AG09309 (cell line): Measurements from ENCODE around the gene SLC4A4.
"Not testable (repeated sequence)": the region's sequence is repeated elsewhere in the genome, so short reads cannot be mapped to it uniquely, and the experiment has no call there.

Experiments used
- DNase-seq: peaks from one replicate; pipeline ENCODE4 v3.0.0-alpha.2; 2010; ENCODE audit warnings: low read depth
- H3K4me3 ChIP-seq: 2 replicates; pipeline ENCODE4 v1.5.1; 2011; ENCODE audit warnings: mild to moderate bottlenecking, low read depth, low read length, moderate library complexity; ENCODE audit not compliant: control insufficient read depth
- TF ChIP-seq, protein P1 (sequence below): IDR thresholded peaks from 2 replicates; pipeline ENCODE4 v1.5.1; 2011; ENCODE audit warnings: mild to moderate bottlenecking, low read depth, low read length, inconsistent platforms; ENCODE audit not compliant: insufficient read depth, control insufficient read depth; ENCODE audit errors: missing control alignments

SLC4A4 gene

DNA sequence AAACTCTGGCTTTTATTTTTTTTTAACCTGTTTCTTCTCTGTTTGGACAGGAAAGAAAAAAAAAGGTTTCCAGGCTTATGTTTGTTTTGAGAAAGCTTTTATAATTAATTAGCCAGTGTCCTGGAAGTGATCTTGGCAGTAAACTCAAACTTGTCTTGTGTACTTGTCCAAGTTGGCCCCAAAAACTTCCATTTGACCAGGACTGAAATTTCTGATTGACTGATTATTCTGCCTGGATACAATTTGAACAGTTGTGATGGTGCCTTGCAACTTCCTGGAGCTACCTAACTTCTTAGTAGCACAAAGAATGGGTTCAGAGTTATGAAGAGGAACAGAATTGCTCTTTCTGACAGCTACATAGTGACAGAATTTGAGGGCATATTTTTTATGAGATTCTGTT is 62.0 kb downstream of the SLC4A4 start:
- H3K4me3 ChIP-seq: no peak overlapping the region
- DNase-seq: no peak
- TF ChIP-seq, protein P1, sequence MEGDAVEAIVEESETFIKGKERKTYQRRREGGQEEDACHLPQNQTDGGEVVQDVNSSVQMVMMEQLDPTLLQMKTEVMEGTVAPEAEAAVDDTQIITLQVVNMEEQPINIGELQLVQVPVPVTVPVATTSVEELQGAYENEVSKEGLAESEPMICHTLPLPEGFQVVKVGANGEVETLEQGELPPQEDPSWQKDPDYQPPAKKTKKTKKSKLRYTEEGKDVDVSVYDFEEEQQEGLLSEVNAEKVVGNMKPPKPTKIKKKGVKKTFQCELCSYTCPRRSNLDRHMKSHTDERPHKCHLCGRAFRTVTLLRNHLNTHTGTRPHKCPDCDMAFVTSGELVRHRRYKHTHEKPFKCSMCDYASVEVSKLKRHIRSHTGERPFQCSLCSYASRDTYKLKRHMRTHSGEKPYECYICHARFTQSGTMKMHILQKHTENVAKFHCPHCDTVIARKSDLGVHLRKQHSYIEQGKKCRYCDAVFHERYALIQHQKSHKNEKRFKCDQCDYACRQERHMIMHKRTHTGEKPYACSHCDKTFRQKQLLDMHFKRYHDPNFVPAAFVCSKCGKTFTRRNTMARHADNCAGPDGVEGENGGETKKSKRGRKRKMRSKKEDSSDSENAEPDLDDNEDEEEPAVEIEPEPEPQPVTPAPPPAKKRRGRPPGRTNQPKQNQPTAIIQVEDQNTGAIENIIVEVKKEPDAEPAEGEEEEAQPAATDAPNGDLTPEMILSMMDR: no peak

DNA sequence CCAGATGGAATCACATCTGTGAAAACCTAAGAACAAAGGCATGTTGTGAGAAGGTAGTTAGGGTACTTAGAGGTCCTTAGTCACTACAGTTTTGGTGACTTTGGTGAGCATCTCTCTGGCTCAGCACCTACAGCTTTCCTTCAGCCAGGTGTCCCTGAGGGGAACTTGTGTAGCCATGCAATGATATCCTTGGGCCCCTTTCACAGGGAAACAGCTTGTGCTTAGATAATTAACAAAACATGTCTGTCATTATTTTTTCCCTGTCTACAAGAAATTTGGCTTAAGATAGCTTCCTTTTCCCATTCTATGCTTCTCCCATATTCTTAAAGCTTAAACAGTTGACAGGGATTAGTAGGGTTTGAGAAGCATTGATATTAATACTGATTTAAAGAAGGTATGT is 63.8 kb downstream of the SLC4A4 start:
- TF ChIP-seq, protein P1: no peak
- H3K4me3 ChIP-seq: no peak overlapping the region
- no peak for DNase-seq

DNA sequence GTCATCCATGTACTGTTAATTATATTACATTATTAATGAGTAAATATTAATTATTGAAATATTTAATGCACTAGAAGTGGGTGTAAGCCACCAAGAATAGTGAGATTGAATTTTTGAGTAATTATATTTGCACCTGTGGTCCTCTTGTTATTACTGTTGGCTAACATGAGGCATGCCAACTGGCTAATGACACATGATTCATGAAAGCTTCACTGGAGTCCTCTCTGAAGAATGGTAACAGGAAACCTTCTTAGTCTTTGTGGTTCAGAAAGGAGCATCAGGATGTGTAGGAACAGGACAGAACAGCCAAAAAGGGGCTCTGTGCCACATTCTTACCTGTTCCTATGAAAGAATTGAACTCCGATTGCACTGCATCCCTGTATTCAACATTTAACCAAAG is 65.2 kb downstream of the SLC4A4 start:
- DNase-seq: no peak
- no peak overlapping the region for H3K4me3 ChIP-seq
- TF ChIP-seq, protein P1: no peak

DNA sequence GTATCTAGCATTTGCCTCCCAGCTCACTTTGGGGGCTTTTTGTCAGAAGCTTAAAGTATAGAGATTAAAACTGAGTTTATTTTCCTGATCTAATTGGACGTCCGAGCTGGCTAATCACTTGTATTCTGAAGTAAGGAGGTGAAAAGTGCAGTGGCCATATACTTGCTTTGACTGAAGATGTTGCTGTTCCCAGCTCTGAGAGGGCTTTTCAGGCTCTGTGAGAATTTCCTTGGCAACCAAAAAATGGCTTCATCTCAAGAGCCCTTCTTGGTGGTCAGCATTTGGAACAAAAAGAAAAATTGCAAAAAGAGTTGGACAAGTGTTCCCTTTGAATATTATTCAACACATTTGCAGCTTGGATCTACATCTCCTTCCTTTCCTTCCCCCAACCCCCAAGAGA is 67.0 kb downstream of the SLC4A4 start:
- no peak overlapping the region for H3K4me3 ChIP-seq
- DNase-seq: no peak
- TF ChIP-seq, protein P1: no peak

DNA sequence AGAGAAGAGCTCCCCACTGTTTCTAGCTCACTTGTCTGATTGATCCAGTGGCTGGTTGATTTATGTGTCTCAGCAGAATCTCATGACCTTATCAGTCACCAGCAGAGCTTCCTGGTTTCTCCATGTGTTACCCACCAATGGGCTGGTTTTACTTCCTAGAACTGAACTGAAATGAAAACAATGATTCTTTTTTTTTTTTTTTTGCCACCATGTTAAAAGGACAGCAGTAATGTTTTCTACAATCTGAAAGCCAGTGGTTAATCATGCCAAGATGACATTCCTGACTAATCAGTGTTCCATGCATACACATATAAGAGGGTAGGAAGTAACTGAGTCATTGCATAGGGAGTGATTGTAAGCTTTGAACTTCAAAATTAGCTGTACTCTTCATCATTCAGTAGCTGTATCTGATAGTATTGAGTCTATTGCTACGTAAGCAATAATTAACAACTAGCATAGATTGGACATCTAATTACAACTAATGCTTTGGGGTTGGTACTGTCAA is 67.7 kb downstream of the SLC4A4 start:
- TF ChIP-seq, protein P1: no peak
- no peak for DNase-seq
- H3K4me3 ChIP-seq: no peak overlapping the region

DNA sequence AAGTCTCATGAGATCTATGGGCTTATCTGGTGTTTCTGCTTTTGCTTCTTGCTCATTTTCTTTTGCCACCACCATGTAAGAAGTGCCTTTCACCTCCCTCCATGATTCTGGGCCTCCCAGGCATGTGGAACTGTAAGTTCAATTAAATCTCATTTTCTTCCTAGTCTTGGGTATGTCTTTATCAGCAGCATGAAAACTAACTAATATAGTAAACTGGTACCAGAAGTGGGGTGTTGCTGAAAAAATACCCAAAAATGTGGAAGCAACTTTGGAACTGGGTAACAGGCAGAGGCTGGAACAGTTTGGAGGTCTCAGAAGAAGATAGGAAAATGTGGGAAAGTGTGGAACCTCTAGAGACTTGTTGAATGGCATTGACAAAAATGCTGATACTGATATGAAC is 70.1 kb downstream of the SLC4A4 start:
- H3K4me3 ChIP-seq, DNase-seq: not testable (repeated sequence)

DNA sequence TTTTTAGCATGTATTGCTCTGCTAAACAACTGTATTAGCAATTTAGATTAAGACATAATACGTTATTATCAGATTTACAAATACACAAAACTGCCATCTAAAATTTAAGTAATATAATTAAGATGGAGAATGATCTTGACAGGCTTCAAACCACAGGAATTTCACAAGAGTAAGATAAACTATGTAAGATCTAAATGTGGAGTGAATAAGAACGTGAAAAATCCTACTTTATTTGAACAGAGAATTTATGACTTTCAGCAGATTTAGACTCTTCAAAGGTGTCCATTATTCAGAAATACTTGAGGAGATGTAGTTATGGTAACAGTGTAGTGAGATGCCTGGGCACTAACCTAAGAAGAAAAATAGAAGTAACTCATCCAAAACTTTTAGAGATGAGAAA is 73.2 kb downstream of the SLC4A4 start:
- H3K4me3 ChIP-seq: no peak overlapping the region
- DNase-seq: peak; percentile 7
- TF ChIP-seq, protein P1: no peak

DNA sequence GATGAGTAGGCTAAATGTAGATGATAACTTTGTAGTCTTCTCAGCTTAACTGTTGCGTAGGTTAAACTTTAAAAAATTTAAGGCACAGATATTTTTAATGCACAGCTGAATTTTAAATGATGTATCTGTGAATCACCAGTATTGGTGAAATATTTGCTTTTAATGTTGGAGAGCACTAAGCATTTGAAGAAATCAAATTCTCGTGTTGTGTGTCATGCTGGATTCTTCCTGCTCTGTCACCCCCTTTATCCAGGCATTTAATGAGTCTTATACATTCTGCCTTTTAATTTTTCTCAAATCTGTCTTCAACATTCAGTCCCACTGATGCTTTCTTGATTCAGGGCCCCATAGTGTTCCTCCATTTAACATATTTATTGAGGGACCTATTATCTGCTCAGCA is 76.7 kb downstream of the SLC4A4 start:
- DNase-seq: no peak
- H3K4me3 ChIP-seq: no peak overlapping the region
- TF ChIP-seq, protein P1: no peak
